ENCODE results near the gene DOCK11. TPM values are rescaled to one million over a fixed set of nuclear protein-coding genes. Genes with fewer than 3 reads are reported as not detected.

Gene DOCK11
- total and polyA plus RNA-seq, 2 of the 4 experiments (the other 2 are of a cell fraction), result 3.9 to 13.1 TPM

DNA sequence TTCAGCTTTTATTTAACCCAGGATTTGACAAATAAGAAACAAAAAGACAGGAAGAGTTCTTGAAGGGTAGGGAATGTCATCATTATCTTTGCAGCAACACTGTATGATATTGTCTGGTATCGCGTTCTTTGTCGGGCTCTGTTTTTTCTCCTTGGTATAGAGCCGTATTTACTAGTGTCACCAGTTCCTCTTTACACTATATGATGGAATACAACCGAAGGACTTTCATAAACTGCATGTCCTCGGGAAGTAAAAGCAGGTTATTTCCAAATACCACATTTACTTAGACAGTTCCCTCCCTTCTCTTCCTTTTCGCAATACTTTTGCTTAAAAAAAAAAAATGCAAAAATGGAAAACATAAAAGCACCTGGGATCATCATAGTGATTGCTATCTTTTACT, 135.2 kb downstream of the DOCK11 start:
- Histone ChIP-seq H3K9ac (ENCODE audit: low read depth, low read length) (no peak overlapping the region), H3K23ac (ENCODE audit: low read depth, low read length) (no peak overlapping the region), H3K56ac (ENCODE audit: extremely low read depth, insufficient read depth, low read length) (no peak overlapping the region), H2BK120ac (ENCODE audit: low read depth, low read length) (no peak overlapping the region), H3K9me1 (ENCODE audit: insufficient read depth, low read length) (no peaks in the 10 kb centered on the region), H4K8ac (ENCODE audit: low read depth in 2 of 2, low read length in 2 of 2) (no peak overlapping the region), H3K4me2 (ENCODE audit: low read depth, low read length) (no peak overlapping the region), H3K9me3 (ENCODE audit: control insufficient read depth, insufficient read depth, low read length) (no peaks in the 10 kb centered on the region), H4K20me1 (ENCODE audit: insufficient read depth, low read length) (no peaks in the 10 kb centered on the region; the same call in 1 of the 2 replicates), H3K4ac (ENCODE audit: low read depth, low read length) (no peak overlapping the region), H3K27ac (ENCODE audit: insufficient read depth, low read length) (no peak overlapping the region), H2BK5ac (ENCODE audit: low read depth, low read length, poor library complexity, severe bottlenecking) (no peak overlapping the region), H3K4me1 (ENCODE audit: control insufficient read depth, insufficient read depth, low read length) (no peaks in the 10 kb centered on the region), H3K4me3 (ENCODE audit: insufficient read depth, low read depth, low read length) (no peak overlapping the region), H2AFZ (replicated peaks; ENCODE audit: low read length, poor library complexity) (no peak overlapping the region), H3K27me3 (ENCODE audit: control insufficient read depth, insufficient read depth, low read length) (no peaks in the 10 kb centered on the region; the same call in 1 of the 2 replicates), H3K18ac (ENCODE audit: low read depth, low read length) (no peak overlapping the region), H3K36me3 (ENCODE audit: control insufficient read depth, insufficient read depth, low read length) (peaks cover 4% of the 10 kb centered on the region; the same call in 1 of the 2 replicates), H2BK20ac (ENCODE audit: low read depth, low read length) (no peak overlapping the region), H2BK15ac (ENCODE audit: low read depth, low read length) (no peak overlapping the region), H4K91ac (ENCODE audit: insufficient read depth, low read depth, low read length) (no peak overlapping the region), H2AK9ac (replicated peaks; ENCODE audit: low read depth, low read length, poor library complexity) (no peak overlapping the region), H2AK5ac (ENCODE audit: low read depth, low read length) (no peak overlapping the region), H4K5ac (ENCODE audit: low read depth, low read length) (no peak overlapping the region), H3K14ac (replicated peaks; ENCODE audit: low read depth, low read length) (no peak overlapping the region), H3K79me1 (ENCODE audit: low read depth in 1 of 2, low read length in 2 of 2) (no peaks in the 10 kb centered on the region)
- DNase-seq (no peak), ATAC-seq (ENCODE audit: low read depth) (no peak)
- CTCF ChIA-PET, result interaction anchor here (0.7 kb wide), 1 partner anchor 177 kb away, joined by 7 read pairs; no protein-coding TSS in a partner anchor
- WGBS, 2 experiments (ENCODE audit: extremely low coverage in 2 of 2, insufficient read length in 1 of 2), result no CpG with 5 or more reads among the region's 7 CpGs
- POLR2A ChIA-PET (ENCODE audit: unreplicated experiment), result no interaction called here
- BruUV-seq (replicated peaks), result no TSS peak
- dilution Hi-C loops (cut with HindIII; ENCODE audit: low sequenced_read_pairs, unreplicated experiment) (no loop called here), intact Hi-C loops (cut with micrococcal nuclease) (no loop called here), in situ Hi-C loops (cut with MboI; ENCODE audit: low sequenced_read_pairs) (no loop called here)
- TF ChIP-seq, protein P1, sequence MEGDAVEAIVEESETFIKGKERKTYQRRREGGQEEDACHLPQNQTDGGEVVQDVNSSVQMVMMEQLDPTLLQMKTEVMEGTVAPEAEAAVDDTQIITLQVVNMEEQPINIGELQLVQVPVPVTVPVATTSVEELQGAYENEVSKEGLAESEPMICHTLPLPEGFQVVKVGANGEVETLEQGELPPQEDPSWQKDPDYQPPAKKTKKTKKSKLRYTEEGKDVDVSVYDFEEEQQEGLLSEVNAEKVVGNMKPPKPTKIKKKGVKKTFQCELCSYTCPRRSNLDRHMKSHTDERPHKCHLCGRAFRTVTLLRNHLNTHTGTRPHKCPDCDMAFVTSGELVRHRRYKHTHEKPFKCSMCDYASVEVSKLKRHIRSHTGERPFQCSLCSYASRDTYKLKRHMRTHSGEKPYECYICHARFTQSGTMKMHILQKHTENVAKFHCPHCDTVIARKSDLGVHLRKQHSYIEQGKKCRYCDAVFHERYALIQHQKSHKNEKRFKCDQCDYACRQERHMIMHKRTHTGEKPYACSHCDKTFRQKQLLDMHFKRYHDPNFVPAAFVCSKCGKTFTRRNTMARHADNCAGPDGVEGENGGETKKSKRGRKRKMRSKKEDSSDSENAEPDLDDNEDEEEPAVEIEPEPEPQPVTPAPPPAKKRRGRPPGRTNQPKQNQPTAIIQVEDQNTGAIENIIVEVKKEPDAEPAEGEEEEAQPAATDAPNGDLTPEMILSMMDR (conservative IDR thresholded peaks at IDR 0.05; ENCODE audit: low read depth, low read length), result no peak
- TF ChIP-seq CHD1 (IDR thresholded peaks at IDR 0.05; ENCODE audit: low read depth, low read length) (no peak), NFE2L2 (IDR thresholded peaks at IDR 0.05; ENCODE audit: low read depth, low read length) (no peak), MAFK (IDR thresholded peaks at IDR 0.05; ENCODE audit: low read depth, low read length) (no peak), SMC3 (IDR thresholded peaks at IDR 0.05; ENCODE audit: low read depth, low read length) (no peak), MAZ (IDR thresholded peaks at IDR 0.05; ENCODE audit: borderline replicate concordance, low read depth, low read length) (no peak), FOS (IDR thresholded peaks at IDR 0.05; ENCODE audit: low read depth, low read length) (no peak), POLR2A (IDR thresholded peaks at IDR 0.05; ENCODE audit: low read depth, low read length) (no peak), RCOR1 (IDR thresholded peaks at IDR 0.05; ENCODE audit: insufficient replicate concordance, low read length) (no peak), RAD21 (IDR thresholded peaks at IDR 0.05; ENCODE audit: low read length) (no peak), MXI1 (IDR thresholded peaks at IDR 0.05; ENCODE audit: borderline replicate concordance, low read depth, low read length) (no peak), RFX5 (IDR thresholded peaks at IDR 0.05; ENCODE audit: low read depth, low read length) (no peak), CEBPB (IDR thresholded peaks at IDR 0.05; ENCODE audit: low read depth, low read length) (no peak), BHLHE40 (IDR thresholded peaks at IDR 0.05; ENCODE audit: low read depth, low read length) (no peak)
- TF ChIP-seq, protein P2, sequence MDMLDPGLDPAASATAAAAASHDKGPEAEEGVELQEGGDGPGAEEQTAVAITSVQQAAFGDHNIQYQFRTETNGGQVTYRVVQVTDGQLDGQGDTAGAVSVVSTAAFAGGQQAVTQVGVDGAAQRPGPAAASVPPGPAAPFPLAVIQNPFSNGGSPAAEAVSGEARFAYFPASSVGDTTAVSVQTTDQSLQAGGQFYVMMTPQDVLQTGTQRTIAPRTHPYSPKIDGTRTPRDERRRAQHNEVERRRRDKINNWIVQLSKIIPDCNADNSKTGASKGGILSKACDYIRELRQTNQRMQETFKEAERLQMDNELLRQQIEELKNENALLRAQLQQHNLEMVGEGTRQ (IDR thresholded peaks at IDR 0.05; ENCODE audit: low read depth, low read length), result no peak
- TF ChIP-seq, protein P3, sequence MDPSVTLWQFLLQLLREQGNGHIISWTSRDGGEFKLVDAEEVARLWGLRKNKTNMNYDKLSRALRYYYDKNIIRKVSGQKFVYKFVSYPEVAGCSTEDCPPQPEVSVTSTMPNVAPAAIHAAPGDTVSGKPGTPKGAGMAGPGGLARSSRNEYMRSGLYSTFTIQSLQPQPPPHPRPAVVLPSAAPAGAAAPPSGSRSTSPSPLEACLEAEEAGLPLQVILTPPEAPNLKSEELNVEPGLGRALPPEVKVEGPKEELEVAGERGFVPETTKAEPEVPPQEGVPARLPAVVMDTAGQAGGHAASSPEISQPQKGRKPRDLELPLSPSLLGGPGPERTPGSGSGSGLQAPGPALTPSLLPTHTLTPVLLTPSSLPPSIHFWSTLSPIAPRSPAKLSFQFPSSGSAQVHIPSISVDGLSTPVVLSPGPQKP (IDR thresholded peaks at IDR 0.05; ENCODE audit: borderline replicate concordance, low read depth, low read length), result no peak
